Measurements from ENCODE around the gene RCE1. TPM values are rescaled to one million over a fixed set of nuclear protein-coding genes. Genes with fewer than 3 reads are reported as not detected.

Gene RCE1
- total RNA-seq, 1 experiment from 2014 or later: 52.5 TPM

DNA sequence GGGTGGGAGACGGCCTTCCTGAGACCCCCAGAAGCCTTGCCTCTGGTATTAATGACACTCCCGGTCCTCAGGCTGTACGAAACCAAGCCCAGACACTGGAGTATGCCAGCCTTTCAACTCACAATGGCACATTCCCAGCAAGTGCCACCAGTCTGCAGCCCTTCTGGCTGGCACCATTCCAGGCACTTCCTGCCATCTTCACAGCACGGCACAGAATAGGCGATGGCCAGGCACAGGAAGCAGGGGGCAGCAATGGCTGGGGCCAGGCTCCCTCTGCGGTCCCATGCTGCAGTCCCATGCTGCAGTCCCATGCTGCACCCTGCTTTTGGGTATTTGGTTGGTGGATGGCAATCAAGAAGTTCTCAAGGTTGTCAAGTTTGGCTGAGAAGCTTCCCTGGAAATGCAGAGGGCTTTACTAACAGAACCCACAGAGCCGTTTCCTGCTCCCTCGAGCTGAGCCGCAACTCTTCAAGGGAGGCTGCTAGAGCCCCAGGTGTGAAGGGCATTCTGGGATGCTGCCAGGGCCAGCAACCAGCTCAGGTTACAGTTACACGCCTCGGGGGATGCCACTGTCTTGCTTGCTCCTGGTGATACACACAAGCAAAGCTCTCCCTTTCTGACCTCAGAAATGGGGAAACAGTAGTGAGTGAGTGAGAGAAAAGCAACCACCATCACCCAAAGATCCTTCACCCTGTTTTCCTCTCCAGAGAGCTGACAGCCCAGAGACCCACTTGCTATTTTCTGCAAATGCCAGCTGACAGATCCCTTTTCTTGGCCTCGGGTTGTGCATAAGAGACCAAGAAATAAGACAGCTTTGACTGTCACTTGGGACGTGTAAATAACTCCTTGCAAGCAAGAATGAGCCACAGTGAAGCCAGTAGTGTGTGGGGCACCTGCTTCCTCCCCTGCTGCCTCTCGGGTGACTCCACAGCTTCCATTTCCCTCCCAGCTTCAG, 37.5 kb downstream of the RCE1 start:
- peaks cover 41 to 60% of the 10 kb centered on the region in 2 experiments for H3K4me1 Mint-ChIP-seq
- H3K79me2 ChIP-seq (ENCODE audit: insufficient read depth, low read length): no peaks in the 10 kb centered on the region
- H3K4me1 ChIP-seq (ENCODE audit: insufficient read depth, low read length): peaks cover 2% of the 10 kb centered on the region; the same call in 1 of the 2 replicates
- DNase-seq: peak; percentile 62
- H3K56ac ChIP-seq (ENCODE audit: insufficient read length, low read depth, low read length): no peak overlapping the region
- H3K23ac ChIP-seq (ENCODE audit: insufficient read length, low read depth, low read length): no peak overlapping the region
- no peak overlapping the region for H2BK15ac ChIP-seq (ENCODE audit: low read depth, low read length)
- H3K9ac ChIP-seq (ENCODE audit: extremely low read depth, insufficient read length, low read length): no peak overlapping the region
- no peak overlapping the region for H2AFZ ChIP-seq (ENCODE audit: low read length)
- H3K14ac ChIP-seq (ENCODE audit: insufficient read depth, low read length): no peak overlapping the region; the same call in 1 of the 2 replicates
- no peak overlapping the region for H4K8ac ChIP-seq (replicated peaks; ENCODE audit: insufficient read length, low read depth, low read length)
- no peaks in the 10 kb centered on the region for H3K9me3 ChIP-seq (ENCODE audit: control insufficient read depth, low read depth, low read length)
- H4K20me1 ChIP-seq (ENCODE audit: control insufficient read depth, insufficient read depth, insufficient read length): no peaks in the 10 kb centered on the region
- no peaks in the 10 kb centered on the region for H3K36me3 Mint-ChIP-seq (ENCODE audit: insufficient read depth in 1 of 3, low read depth in 3 of 3)
- no peak overlapping the region for H4K5ac ChIP-seq (ENCODE audit: insufficient read length, low read depth, low read length)
- no peak overlapping the region for H4K91ac ChIP-seq (ENCODE audit: insufficient read length, low read depth, low read length)
- H3K79me1 ChIP-seq (ENCODE audit: insufficient read depth, low read depth, low read length, poor library complexity, severe bottlenecking): no peaks in the 10 kb centered on the region
- no peaks in the 10 kb centered on the region for H3K27me3 ChIP-seq (ENCODE audit: insufficient read depth, low read length)
- no peak overlapping the region for H2BK5ac ChIP-seq (ENCODE audit: insufficient read length, low read length)
- peak overlapping the region; percentile 11 for H3K4me2 ChIP-seq (ENCODE audit: insufficient read depth, insufficient read length, low read length)
- no peak overlapping the region for H2AK5ac ChIP-seq (ENCODE audit: insufficient read length, low read length)
- no peaks in the 10 kb centered on the region for H3K9me3 Mint-ChIP-seq
- no peak overlapping the region for H3K27ac ChIP-seq (ENCODE audit: insufficient read length, low read depth, low read length)
- peak overlapping the region in 1 of 2 experiments; percentile 65; a peak in 2 of 5 replicates for H3K4me3 Mint-ChIP-seq
- H3T11ph ChIP-seq (ENCODE audit: low read length): no peak overlapping the region
- H2BK12ac ChIP-seq (ENCODE audit: insufficient read length, low read depth, low read length): no peak overlapping the region
- H3K27ac Mint-ChIP-seq: peak overlapping the region; percentile 40 to 79 (median 57); a peak in 4 of 7 replicates
- TF ChIP-seq CTCF (conservative IDR thresholded peaks at IDR 0.05): no peak
- no peak overlapping the region for H3K18ac ChIP-seq (ENCODE audit: insufficient read length, low read depth, low read length)
- WGBS (ENCODE audit: extremely low coverage, insufficient read length, low lambda C conversion rate): no CpG with 5 or more reads among the region's 14 CpGs
- no peaks in the 10 kb centered on the region; the same call in 1 of the 2 replicates for H3K27me3 Mint-ChIP-seq (ENCODE audit: low read depth)
- H3K4ac ChIP-seq (ENCODE audit: low read depth, low read length): no peak overlapping the region
- H3K23me2 ChIP-seq (ENCODE audit: insufficient read length, low read depth, low read length, poor library complexity, severe bottlenecking): no peaks in the 10 kb centered on the region
- H2BK120ac ChIP-seq (ENCODE audit: low read depth, low read length, poor library complexity, severe bottlenecking): no peak overlapping the region
- no peak overlapping the region for H2BK20ac ChIP-seq (ENCODE audit: low read depth, low read length, poor library complexity, severe bottlenecking)
